Panc1 (cell line): ENCODE measurements around the gene TBCK. TPM values are rescaled to one million over a fixed set of nuclear protein-coding genes. Genes with fewer than 3 reads are reported as not detected.

Source experiments
- ATAC-seq: fragments of 200-7000 bp; cut with Tn5 transposase; 2 replicates; pipeline ENCODE4 v1.9.1; 2020; ENCODE audit warnings: mild to moderate bottlenecking, moderate library complexity
- BruUV-seq: library from RNA; stranded (reverse); fragments of 400-500 nt; replicated peaks from 2 replicates; lab custom pipeline; 2021; lab: Mats Ljungman, UMichigan
- CTCF ChIA-PET: fragments of 300-600 bp; sonication (Branson Sonifier 250); formaldehyde crosslinking; loops from one replicate; lab custom pipeline; 2022; ENCODE audit warnings: antibody characterized with exemption; lab: Charles Lee
- POLR2A ChIA-PET: fragments of 300-600 bp; sonication (Branson Sonifier 250); formaldehyde crosslinking; loops from one replicate; lab custom pipeline; 2022; ENCODE audit warnings: antibody characterized with exemption; lab: Charles Lee
- DNase-seq: peaks from one replicate; pipeline ENCODE4 v3.0.0-alpha.2; 2010; ENCODE audit warnings: low read depth, low spot score
- H3K27ac ChIP-seq: 2 replicates; pipeline ENCODE4 v1.5.1; 2011; ENCODE audit warnings: mild to moderate bottlenecking, low read length, inconsistent platforms
- H3K27me3 ChIP-seq: fragments of 200-500 bp; sonication (Bioruptor generic); 2 replicates; pipeline ENCODE4 v1.6.0; 2014; ENCODE audit warnings: low read length, inconsistent platforms; ENCODE audit not compliant: control insufficient read depth, insufficient read depth
- H3K36me3 ChIP-seq: fragments of 200-500 bp; sonication (Bioruptor generic); 2 replicates; pipeline ENCODE4 v1.5.1; 2014; ENCODE audit warnings: inconsistent platforms, mild to moderate bottlenecking, low read length, moderate library complexity; ENCODE audit not compliant: control insufficient read depth, insufficient read depth
- H3K4me1 ChIP-seq: 2 replicates; pipeline ENCODE4 v1.5.1; 2011; ENCODE audit warnings: inconsistent platforms, mild to moderate bottlenecking, low read length, moderate library complexity; ENCODE audit not compliant: control insufficient read depth, insufficient read depth
- H3K4me3 ChIP-seq, 2 experiments: 2 replicates each; pipeline ENCODE4 v1.5.1; 2011 to 2012; ENCODE audit warnings: low read depth in 2 of 2, low read length in 2 of 2, mild to moderate bottlenecking in 2 of 2, inconsistent platforms in 1 of 2, moderate library complexity in 1 of 2
- H3K9me3 ChIP-seq: fragments of 200-500 bp; sonication (Bioruptor generic); 2 replicates; pipeline ENCODE4 v1.5.1; 2014; ENCODE audit warnings: low read depth, mild to moderate bottlenecking, inconsistent platforms, low read length, moderate library complexity; ENCODE audit not compliant: control insufficient read depth, insufficient read depth
- CTCF ChIP-seq: fragments of 450-650 bp; IDR thresholded peaks from 2 replicates; pipeline ENCODE4 v1.5.1; 2017; ENCODE audit warnings: mild to moderate bottlenecking
- POLR2AphosphoS5 ChIP-seq: IDR thresholded peaks from 2 replicates; pipeline ENCODE4 v1.6.1; 2012; ENCODE audit warnings: mild to moderate bottlenecking, low read depth, low read length, moderate library complexity
- REST ChIP-seq, 2 experiments: IDR thresholded peaks; 2 replicates each; pipeline ENCODE4 v1.6.1; 2011 to 2012; ENCODE audit warnings: low read depth in 2 of 2, control low read depth in 1 of 2, low read length in 1 of 2, mild to moderate bottlenecking in 1 of 2, moderate library complexity in 1 of 2; ENCODE audit not compliant: insufficient read depth in 1 of 2
- SIN3A ChIP-seq: IDR thresholded peaks from 2 replicates; pipeline ENCODE4 v1.6.1; 2012; ENCODE audit warnings: low read depth, mild to moderate bottlenecking, low read length, moderate library complexity, borderline replicate concordance; ENCODE audit not compliant: insufficient read depth
- TCF7L2 ChIP-seq: IDR thresholded peaks from 2 replicates; pipeline ENCODE4 v1.6.1; 2011; ENCODE audit warnings: mild to moderate bottlenecking, low read depth, low read length, inconsistent platforms
- in situ Hi-C: cut with HindIII; loops from 2 replicates; pipeline ENCODE4 v1.10.0; 2016; ENCODE audit warnings: low sequenced_read_pairs, low pct_unique_long_range_greater_than_20kb
- intact Hi-C: fragments of 100-400 bp; cut with micrococcal nuclease; formaldehyde crosslinking; loops from one replicate; pipeline ENCODE4 v1.10.0; 2022; ENCODE audit not compliant: unreplicated experiment
- total RNA-seq: library from RNA; stranded (reverse); gene quantifications from one replicate; pipeline ENCODE4 v1.2.1, GENCODE V29; 2021; ENCODE audit not compliant: unreplicated experiment

TBCK gene
- total RNA-seq, 1 experiment from 2014 or later: 15.1 TPM

GRCh38 chr4:106333186-106333585, 17.2 kb upstream of the TBCK start:
- TF ChIP-seq REST (IDR thresholded peaks at IDR 0.05; ENCODE audit: insufficient read depth in 1 of 2, low read depth in 2 of 2, low read length in 1 of 2) (no peak), CTCF (no peak), TCF7L2 (no peak), POLR2AphosphoS5 (no peak), SIN3A (no peak)
- in situ Hi-C loops: no loop called here
- DNase-seq: no peak
- no peaks in the 10 kb centered on the region for H3K9me3 ChIP-seq
- ChIA-PET POLR2A (no interaction called here), CTCF (no interaction called here)
- H3K4me1 ChIP-seq: no peaks in the 10 kb centered on the region
- H3K27ac ChIP-seq: no peak overlapping the region
- no peak overlapping the region for H3K4me3 ChIP-seq
- H3K27me3 ChIP-seq: no peaks in the 10 kb centered on the region
- intact Hi-C loops: no loop called here
- peaks cover 20% of the 10 kb centered on the region; the same call in 1 of the 2 replicates for H3K36me3 ChIP-seq
- no TSS peak for BruUV-seq
- no peak for ATAC-seq

- Histone ChIP-seq H3K27me3 (no peaks in the 10 kb centered on the region), H3K9me3 (no peaks in the 10 kb centered on the region), H3K27ac (no peak overlapping the region), H3K36me3 (peaks cover 31% of the 10 kb centered on the region), H3K4me3 (no peak overlapping the region), H3K4me1 (no peaks in the 10 kb centered on the region)
- ATAC-seq (peak; percentile 78; the same call in 1 of the 2 replicates), DNase-seq (no peak)
- POLR2A ChIA-PET: no interaction called here
- CTCF ChIA-PET: interaction anchor here (0.5 to 0.7 kb wide), 2 partner anchors 9 to 480 kb away, joined by 3 to 4 read pairs; no protein-coding TSS in a partner anchor
- no TSS peak for BruUV-seq
- in situ Hi-C loops: no loop called here
- intact Hi-C loops: no loop called here
- TF ChIP-seq REST (IDR thresholded peaks at IDR 0.05; ENCODE audit: insufficient read depth in 1 of 2, low read depth in 2 of 2, low read length in 1 of 2) (no peak), CTCF (peak; percentile 54; the same call in 1 of the 2 replicates), POLR2AphosphoS5 (no peak), SIN3A (no peak), TCF7L2 (no peak)
Observed at GRCh38 chr4:106329041-106329618, 13.1 kb upstream of the TBCK start.
